GM21529 (cell line): ENCODE data around the gene KLF11.
"Not testable (repeated sequence)": the region's sequence is repeated elsewhere in the genome, so short reads cannot be mapped to it uniquely, and the experiment has no call there.

Experiments used
- ATAC-seq: cut with Tn5 transposase; IDR thresholded peaks from one replicate; pipeline ENCODE4 v1.9.1; 2021; ENCODE audit not compliant: unreplicated experiment

The KLF11 gene

DNA sequence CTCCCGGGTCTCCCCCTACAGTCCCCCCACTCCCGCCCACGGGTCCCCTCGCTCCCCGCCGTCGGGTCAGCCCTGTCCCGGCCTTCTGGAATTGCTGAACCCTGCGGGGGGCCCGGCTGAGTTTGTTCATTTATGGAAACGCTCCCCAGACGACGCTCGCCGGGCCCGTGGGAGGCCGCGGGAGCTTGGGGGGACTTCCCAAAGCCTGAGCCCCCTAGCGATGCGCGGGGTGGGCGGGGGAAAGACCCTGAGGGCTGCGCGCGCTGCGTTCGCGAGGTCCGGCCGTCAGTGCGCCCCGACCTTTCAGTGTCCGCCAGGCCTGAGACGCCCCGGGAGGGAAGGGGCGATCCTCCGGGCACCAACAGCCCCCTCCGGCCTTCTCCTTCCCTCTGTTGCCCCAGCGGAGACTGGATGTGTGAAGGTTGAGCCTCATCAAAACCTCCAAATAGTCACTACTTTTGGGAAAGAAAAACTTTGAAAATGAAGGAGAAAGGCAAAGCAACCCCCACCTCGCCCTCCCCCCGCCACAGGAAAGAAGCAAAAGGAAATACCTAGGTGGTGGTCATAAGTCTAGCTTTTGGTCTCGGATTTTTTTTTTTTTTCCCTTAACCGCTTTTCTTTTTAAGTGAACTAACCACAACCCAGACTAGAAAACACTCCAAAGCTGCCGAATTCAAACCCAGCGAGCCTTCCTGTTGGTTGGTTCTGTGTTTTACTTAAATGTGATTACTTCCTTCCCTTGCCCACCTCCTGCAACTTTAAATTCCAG is 37.4 kb downstream of the KLF11 start:
- ATAC-seq, result peak; percentile 19

DNA sequence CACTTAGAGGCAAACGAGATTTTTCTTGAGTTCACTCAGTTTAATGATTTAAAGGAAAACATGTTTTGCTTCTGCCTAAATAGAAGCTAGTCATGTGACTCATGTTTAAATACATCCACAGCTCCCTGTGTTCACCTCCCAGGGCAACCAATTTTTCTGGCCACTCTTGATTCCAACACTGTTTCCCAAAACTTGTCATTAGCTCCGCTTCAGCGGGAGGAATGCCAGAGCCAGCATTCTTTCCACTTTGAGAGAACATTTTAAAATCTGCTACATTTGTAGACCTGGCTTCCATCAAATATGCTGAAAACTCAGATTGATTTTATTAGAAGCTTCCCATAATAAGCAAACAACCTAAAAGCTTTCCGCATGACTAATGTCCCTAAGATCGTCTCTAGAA is 39.7 kb downstream of the KLF11 start:
- ATAC-seq, result no peak

DNA sequence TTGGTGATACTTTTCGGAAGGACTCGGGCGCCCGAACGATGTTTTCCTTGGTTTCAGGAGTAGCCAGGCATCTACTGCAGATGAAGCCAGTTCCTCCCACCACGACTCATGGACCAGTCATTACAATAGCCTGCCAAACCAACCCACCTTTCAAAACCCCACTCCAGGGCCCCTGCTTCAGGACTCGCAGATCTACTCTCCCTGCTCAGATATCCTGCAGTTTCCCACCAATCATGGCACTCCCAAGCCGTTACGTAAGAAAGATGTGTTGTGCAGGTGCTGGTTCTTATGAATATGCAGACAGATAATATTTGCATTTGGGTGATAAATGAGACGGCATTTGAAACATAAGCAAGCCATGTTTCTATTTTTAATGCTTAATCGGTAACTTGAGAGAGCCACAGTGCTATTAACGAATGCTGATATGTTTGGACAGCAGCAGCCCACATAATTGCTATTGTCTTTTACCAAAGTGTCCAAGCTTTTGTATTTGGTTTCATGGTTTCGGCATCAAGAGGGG is 40.4 kb downstream of the KLF11 start:
- peak; percentile 39 for ATAC-seq

DNA sequence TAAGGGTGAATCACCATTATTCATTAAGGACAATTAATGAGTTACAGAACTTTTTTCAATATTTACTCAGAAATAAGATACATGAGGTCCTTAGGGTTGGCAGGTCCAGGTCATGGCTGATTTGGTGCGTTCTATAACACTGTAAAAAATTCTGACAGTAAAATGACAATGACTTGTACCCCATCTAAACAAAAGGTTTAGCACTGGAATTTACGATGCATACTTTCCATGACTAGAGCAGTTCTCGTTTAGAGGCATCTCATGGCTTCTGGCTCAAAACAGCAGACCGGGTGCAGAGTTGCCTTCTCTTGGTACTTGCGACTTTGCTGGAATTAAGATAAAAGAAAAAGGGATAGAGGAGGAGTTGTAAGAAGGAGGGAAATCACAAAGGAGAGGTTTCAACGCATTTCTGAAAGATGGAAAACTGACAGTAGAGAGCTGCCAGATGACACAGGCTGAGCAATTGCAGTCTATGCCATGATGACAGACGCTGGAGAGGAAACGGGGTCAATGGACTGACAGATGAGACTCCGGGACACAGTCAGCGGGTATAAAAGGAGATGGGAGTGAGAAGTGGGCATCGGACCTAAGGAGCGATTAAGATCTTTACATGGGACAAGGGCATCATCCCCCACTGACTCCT is 41.0 kb downstream of the KLF11 start:
- ATAC-seq, result no peak

- ATAC-seq, result no peak
Measured at GRCh38 chr2:10085043-10085667, 41.8 kb downstream of the KLF11 start.

DNA sequence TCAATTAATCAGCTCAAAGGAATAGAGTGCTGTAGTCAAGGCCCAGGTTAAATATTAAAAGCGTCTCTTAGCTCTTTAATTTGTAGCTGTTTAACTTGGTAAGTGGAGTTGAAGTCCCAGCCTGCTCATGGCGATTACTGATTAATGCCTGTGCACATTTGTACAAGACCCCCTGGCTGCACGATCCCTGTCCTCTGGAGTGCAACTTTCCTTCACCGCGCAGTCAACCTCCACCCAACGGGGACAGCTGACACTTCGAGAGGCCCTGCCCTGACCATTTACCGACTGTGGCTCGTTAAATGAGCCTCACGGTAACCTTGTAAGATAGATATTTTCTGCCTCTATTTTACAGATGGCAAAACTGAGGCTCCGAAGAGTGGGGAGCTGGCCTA is 42.3 kb downstream of the KLF11 start:
- no peak for ATAC-seq

GRCh38 chr2:10086950-10087349 is 43.6 kb downstream of the KLF11 start:
- ATAC-seq, result no peak

DNA sequence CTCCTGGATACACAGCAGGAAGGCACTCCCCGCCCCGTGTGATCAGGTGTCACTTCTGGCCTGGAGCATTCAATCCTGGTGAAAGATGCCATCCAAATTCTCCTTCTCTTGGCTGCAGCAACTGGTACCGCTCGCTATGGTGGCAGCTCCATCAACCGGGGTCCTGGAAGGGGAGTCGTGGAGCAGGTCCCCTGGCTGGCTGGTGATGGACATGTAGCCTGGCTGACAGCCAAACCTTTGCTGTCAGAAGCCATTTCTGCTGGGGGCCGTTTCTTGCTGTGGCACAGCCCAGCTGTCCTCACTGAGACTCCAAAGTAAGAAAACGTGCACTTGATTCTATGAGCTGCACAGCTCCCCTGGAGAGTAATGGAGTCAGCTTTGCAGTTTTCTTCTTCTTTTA is 44.0 kb downstream of the KLF11 start:
- ATAC-seq, result no peak

DNA sequence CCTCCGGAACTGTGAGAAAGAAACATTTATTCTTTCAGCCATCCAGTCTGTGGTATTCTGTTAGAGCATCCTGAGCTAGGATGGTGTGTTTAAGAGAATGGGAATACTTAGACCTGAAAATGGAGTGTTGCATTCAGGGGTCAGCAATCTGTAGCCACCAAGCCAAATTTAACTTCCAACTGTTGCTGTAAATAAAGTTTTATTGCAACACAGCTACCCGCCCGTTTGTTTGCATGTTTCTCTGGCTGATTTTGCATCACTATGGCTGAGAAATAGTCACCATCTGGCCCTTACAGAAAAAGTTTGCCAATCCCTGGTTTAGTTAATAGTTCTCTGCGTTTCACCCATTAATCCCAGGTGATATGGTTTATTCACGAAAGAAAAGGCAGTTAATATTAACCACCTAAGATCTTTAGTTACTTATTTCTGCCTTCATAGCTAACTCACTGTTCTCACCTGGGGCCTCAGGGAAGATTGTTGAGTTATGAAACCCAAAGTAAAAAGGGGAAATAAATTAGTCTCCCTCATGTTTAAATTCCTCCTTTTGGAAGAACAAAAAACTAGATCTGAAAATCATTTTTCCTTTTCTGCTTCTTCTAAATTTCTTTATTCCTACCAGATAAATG is 46.3 kb downstream of the KLF11 start:
- ATAC-seq, result peak; percentile 61

DNA sequence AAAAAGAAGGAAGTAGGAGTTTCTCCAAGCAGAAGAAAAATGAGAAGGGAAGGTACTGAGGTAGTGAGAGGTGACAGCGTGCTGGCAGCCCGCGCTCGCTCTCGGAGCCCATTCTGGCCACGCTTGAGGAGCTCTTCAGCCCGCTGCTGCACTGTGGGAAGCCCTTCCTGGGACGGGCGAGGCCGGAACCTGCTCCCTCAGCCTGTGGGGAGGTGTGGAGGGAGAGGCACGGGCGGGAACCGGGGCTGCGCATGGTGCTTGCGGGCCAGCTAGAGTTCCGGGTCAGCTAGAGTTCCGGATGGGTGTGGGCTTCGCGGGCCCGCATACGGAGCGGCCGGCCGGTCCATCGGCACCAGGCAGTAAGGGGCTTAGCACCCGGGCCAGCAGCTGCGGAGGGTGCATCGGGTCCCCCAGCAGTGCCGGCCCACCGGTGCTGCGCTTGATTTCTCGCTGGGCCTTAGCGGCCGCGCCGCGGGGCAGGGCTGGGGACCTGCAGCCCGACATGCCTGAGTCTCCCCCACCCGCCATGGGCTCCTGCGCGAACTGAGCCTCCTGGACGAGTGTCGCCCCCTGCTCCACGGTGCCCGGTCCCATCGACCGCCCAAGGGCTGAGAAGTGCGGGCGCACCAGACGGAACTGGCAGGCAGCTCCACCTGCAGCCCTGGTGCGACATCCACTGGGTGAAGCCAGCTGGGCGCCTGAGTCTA is 48.0 kb downstream of the KLF11 start:
- ATAC-seq, result no peak

DNA sequence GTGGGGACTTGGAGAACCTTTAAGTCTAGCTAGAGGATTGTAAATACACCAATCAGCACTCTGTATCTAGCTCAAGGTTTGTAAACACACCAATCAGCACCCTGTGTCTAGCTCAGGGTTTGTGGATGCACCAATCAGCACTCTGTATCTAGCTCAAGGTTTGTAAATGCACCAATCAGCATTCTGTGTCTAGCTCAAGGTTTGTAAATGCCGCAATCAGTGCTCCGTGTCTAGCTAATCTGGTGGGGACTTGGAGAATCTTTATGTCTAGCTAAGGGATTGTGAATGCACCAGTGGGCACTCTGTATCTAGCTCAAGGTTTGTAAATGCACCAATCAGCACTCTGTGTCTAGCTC is 48.5 kb downstream of the KLF11 start:
- ATAC-seq, result not testable (repeated sequence)

DNA sequence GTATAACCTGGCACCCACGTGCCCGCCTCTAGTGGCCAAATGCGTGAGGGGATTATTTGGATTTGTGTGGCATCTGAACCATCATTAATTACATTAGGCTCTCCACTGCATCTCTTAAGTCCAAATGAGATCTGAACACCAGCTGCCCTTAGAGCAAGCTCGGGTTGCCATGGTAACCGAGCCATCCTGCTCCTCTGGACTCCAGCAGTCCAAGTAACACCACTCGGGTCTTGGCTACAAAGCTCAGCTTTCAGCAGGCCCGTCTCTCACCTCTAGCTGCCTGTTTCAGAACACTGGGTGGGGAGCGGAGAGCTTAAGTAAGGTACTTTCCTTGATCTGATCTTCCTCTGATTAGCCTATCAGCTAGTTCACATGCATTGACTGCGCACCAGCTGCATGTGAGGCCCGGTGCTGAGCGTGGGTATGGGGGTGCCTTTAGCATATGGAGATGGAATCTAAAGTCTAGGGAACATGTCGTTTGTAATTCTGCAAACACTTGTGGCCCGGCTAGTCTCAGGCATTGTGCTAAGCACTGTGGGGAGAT is 51.0 kb downstream of the KLF11 start:
- no peak for ATAC-seq

DNA sequence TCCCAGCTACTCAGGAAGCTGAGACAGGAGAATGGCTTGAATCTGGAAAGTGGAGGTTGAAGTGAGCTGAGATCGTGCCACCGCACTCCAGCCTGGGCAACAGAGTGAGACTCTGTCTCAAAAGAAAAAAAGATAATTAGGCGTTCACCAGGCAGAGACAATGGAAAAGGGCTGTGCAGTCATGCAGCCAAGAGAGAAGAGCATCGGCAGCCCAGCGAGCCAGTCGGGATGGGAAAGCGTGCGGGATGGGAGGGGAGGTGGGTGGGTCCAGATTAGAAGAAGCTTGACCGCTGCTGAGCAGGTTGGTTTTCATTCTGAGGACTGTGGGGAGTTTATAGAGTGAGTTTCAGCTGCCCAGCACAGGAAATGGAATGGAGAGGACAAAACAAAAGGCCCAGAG is 51.8 kb downstream of the KLF11 start:
- no peak for ATAC-seq

DNA sequence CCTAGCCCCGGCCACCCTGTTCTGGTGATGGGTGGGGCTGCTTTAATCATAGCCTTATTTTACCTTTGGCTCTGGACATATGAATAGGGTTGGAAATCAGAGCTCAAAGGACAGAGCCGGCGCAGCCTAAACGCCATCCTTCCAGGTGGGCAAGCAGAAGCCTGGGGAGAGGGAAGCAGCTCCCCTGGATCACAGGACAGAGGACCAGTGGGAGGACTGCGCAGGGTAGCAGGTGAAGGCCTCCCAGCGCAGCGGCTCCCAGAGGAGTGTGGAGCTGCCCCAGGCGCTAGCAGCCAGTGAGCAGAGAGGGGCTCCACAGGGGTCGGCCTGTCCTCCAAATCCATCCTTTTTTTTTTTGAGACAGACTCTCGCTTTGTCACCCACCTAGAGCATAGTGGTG is 53.3 kb downstream of the KLF11 start:
- ATAC-seq, result no peak

DNA sequence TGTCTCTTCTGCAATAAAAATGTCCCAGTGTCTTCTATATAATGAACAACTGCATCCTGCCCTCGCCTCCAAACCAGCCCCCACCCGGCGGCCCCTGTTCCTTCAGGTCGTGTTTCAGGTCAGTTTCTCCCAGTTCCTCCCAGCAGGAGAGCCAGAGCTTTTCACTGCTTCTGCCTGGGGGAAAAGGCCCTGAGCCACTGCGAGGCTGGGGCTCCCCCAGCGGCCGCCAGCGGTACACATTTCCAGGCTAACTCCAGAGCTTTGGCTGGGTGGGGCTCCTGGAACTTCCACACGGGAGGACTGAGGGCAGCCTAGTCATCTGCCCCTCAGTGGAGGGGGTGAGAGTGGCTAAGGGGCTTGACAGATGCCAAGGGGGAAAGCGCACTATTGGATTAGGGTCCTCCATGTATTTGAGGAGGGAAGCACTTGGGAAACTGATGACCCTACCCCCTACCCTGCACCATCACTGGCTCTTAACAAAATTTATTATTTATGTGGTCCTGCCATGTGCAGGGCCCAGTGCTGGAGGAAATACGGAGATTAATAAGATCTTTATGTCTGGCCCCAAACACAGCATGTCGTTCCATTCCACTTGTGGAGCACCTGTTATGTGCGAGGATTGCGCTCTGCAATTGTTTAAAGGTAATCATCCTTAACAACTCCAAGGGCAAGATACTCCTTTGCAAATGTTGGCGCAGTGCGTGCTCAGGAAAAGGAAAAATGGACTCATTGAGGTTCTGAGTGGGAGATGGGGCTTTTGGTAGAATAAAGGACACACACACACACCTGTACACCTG is 54.2 kb downstream of the KLF11 start:
- peak; percentile 89 for ATAC-seq

DNA sequence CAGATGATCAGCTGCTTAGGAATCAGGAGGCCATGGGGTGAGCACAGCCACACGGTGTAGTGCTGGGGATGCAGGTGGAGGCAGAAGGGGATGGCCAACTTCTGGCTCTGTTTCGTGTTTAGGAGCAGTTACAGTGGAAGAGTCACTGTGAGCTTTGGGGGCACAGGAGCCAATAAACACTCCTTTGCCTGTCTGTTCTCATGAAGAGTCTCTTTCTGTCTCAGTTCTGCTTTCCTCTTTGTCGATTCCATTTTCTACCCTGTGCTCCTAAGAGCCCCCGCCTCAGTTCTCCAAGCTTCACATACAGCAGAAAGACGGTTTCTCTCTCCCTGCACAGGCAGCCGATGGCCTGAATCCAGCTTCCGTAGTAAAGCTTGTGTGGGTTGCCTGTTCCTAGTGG is 58.1 kb downstream of the KLF11 start:
- ATAC-seq, result no peak

GRCh38 chr2:10103179-10103578 is 59.8 kb downstream of the KLF11 start:
- no peak for ATAC-seq
